ENCODE results near the gene MEGF6. TPM values are rescaled to one million over a fixed set of nuclear protein-coding genes. Genes with fewer than 3 reads are reported as not detected.

MEGF6 gene
- total RNA-seq, 1 experiment from 2014 or later, result 32.4 TPM

GRCh38 chr1:3499611-3500010, 111.7 kb downstream of the MEGF6 start:
- no peak for DNase-seq
- TF ChIP-seq CTCF (IDR thresholded peaks at IDR 0.05; ENCODE audit: unreplicated experiment), result no peak
- no peaks in the 10 kb centered on the region for H3K9me3 Mint-ChIP-seq (ENCODE audit: low read depth, unreplicated experiment)
- intact Hi-C loops (cut with micrococcal nuclease; ENCODE audit: unreplicated experiment), result no loop called here
- no peaks in the 10 kb centered on the region for H3K27me3 Mint-ChIP-seq (ENCODE audit: unreplicated experiment)
- H3K4me1 Mint-ChIP-seq (ENCODE audit: low read depth, unreplicated experiment), result no peaks in the 10 kb centered on the region
- H3K4me3 Mint-ChIP-seq (ENCODE audit: low read depth, unreplicated experiment), result no peak overlapping the region
- CTCF ChIA-PET, result no interaction called here
- no peak overlapping the region for H3K27ac Mint-ChIP-seq (ENCODE audit: unreplicated experiment)
- no TSS peak for BruUV-seq (replicated peaks)
- peaks cover 10% of the 10 kb centered on the region for H3K36me3 Mint-ChIP-seq (ENCODE audit: insufficient read depth, unreplicated experiment)

- DNase-seq, result no peak
- no TSS peak for BruUV-seq (replicated peaks)
- intact Hi-C loops (cut with micrococcal nuclease; ENCODE audit: unreplicated experiment), result no loop called here
- H3K27me3 Mint-ChIP-seq (ENCODE audit: unreplicated experiment), result no peaks in the 10 kb centered on the region
- CTCF ChIA-PET, result no interaction called here
- H3K9me3 Mint-ChIP-seq (ENCODE audit: low read depth, unreplicated experiment), result no peaks in the 10 kb centered on the region
- TF ChIP-seq CTCF (IDR thresholded peaks at IDR 0.05; ENCODE audit: unreplicated experiment), result no peak
- no peak overlapping the region for H3K4me3 Mint-ChIP-seq (ENCODE audit: low read depth, unreplicated experiment)
- H3K27ac Mint-ChIP-seq (ENCODE audit: unreplicated experiment), result no peak overlapping the region
- no peaks in the 10 kb centered on the region for H3K4me1 Mint-ChIP-seq (ENCODE audit: low read depth, unreplicated experiment)
- H3K36me3 Mint-ChIP-seq (ENCODE audit: insufficient read depth, unreplicated experiment), result peaks cover 10% of the 10 kb centered on the region
Measured at GRCh38 chr1:3498986-3499385, 112.3 kb downstream of the MEGF6 start.

DNA sequence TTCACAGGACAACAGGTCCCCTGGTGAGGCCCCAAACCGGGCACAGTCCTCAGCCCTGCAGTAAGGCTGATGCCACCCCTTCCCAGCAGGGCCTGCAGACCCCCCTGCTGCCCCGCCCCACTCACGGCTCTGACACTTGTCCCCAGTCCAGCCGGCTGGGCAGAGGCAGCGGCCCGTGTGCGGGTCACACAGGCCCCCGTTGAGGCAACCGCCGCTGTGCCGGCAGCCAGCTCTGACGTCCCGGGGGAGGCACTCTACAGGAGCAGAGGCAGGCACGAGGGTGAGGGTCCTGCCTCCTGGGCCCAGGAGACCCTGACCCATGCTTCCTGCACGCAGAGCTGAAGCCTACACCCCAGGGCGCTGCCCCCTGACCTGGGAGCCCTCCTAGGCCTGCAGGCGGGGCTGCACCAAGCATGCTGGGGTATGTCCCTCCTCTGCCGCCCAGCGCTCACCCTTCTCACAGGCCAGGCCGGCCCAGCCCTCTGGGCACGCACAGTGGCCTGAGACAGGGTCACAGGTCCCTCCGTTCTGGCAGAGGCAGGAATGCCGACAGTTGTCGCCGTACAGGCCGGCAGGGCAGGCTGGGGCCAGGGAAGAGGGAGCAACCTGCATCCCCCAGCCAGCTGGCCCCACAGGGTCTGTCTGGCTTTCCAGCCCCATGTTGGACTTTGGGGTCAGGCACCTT, 112.9 kb downstream of the MEGF6 start:
- no TSS peak for BruUV-seq (replicated peaks)
- no peak for DNase-seq
- CTCF ChIA-PET, result no interaction called here
- intact Hi-C loops (cut with micrococcal nuclease; ENCODE audit: unreplicated experiment), result no loop called here
- Mint-ChIP-seq H3K4me1 (ENCODE audit: low read depth, unreplicated experiment) (no peaks in the 10 kb centered on the region), H3K36me3 (ENCODE audit: insufficient read depth, unreplicated experiment) (peaks cover 9% of the 10 kb centered on the region), H3K9me3 (ENCODE audit: low read depth, unreplicated experiment) (no peaks in the 10 kb centered on the region), H3K27ac (ENCODE audit: unreplicated experiment) (no peak overlapping the region), H3K27me3 (ENCODE audit: unreplicated experiment) (no peaks in the 10 kb centered on the region), H3K4me3 (ENCODE audit: low read depth, unreplicated experiment) (no peak overlapping the region)
- no peak for TF ChIP-seq CTCF (IDR thresholded peaks at IDR 0.05; ENCODE audit: unreplicated experiment)

GRCh38 chr1:3497521-3497920, 113.8 kb downstream of the MEGF6 start:
- DNase-seq, result no peak
- Mint-ChIP-seq H3K4me1 (ENCODE audit: low read depth, unreplicated experiment) (no peaks in the 10 kb centered on the region), H3K27me3 (ENCODE audit: unreplicated experiment) (no peaks in the 10 kb centered on the region), H3K9me3 (ENCODE audit: low read depth, unreplicated experiment) (no peaks in the 10 kb centered on the region), H3K36me3 (ENCODE audit: insufficient read depth, unreplicated experiment) (peaks cover 5% of the 10 kb centered on the region), H3K27ac (ENCODE audit: unreplicated experiment) (no peak overlapping the region), H3K4me3 (ENCODE audit: low read depth, unreplicated experiment) (no peak overlapping the region)
- CTCF ChIA-PET, result no interaction called here
- no TSS peak for BruUV-seq (replicated peaks)
- no peak for TF ChIP-seq CTCF (IDR thresholded peaks at IDR 0.05; ENCODE audit: unreplicated experiment)
- intact Hi-C loops (cut with micrococcal nuclease; ENCODE audit: unreplicated experiment), result no loop called here

Measured in Calu3 (cell line).